OCI-LY1 (cell line): ENCODE results near the gene LIG3.

Source experiments
- H2AFZ ChIP-seq: fragments of 200-600 bp; sonication (generic), shearing (Covaris generic); 2 replicates; pipeline ENCODE4 v1.6.0; 2014; ENCODE audit warnings: antibody characterized with exemption, mild to moderate bottlenecking, low read length
- H3F3A ChIP-seq: fragments of 200-600 bp; sonication (generic), shearing (Covaris generic); 2 replicates; pipeline ENCODE4 v1.6.0; 2014; ENCODE audit warnings: mild to moderate bottlenecking, antibody characterized with exemption, low read length, moderate library complexity; ENCODE audit not compliant: insufficient read depth
- H3K27ac ChIP-seq: fragments of 200-600 bp; sonication (generic); 2 replicates; pipeline ENCODE4 v1.5.1; 2014; ENCODE audit warnings: low read length, mixed run types, mild to moderate bottlenecking, low read depth; ENCODE audit not compliant: poor library complexity, severe bottlenecking
- H3K27me3 ChIP-seq: fragments of 200-600 bp; sonication (generic); 2 replicates; pipeline ENCODE4 v1.6.0; 2014; ENCODE audit warnings: antibody characterized with exemption, mild to moderate bottlenecking, low read length, moderate library complexity; ENCODE audit not compliant: insufficient read depth
- H3K36me3 ChIP-seq: fragments of 200-600 bp; sonication (generic); 2 replicates; pipeline ENCODE4 v1.6.1; 2014; ENCODE audit warnings: mild to moderate bottlenecking, antibody characterized with exemption, low read length, moderate library complexity, mixed read lengths; ENCODE audit not compliant: insufficient read depth
- H3K4me1 ChIP-seq: fragments of 200-600 bp; sonication (generic); 2 replicates; pipeline ENCODE4 v1.5.1; 2014; ENCODE audit warnings: mild to moderate bottlenecking, low read length, moderate library complexity; ENCODE audit not compliant: insufficient read depth, severe bottlenecking
- H3K4me2 ChIP-seq: fragments of 200-600 bp; sonication (generic), shearing (Covaris generic); 2 replicates; pipeline ENCODE4 v1.6.1; 2014; ENCODE audit warnings: low read length
- H3K4me3 ChIP-seq: fragments of 200-600 bp; sonication (generic); 2 replicates; pipeline ENCODE4 v1.5.1; 2014; ENCODE audit warnings: low read length, low read depth, mild to moderate bottlenecking, mixed read lengths; ENCODE audit not compliant: poor library complexity, severe bottlenecking
- H3K79me2 ChIP-seq: fragments of 200-600 bp; shearing (Covaris generic); 2 replicates; pipeline ENCODE4 v1.6.1; 2016; ENCODE audit warnings: mixed run types, low read length, mixed read lengths; ENCODE audit not compliant: insufficient read depth
- H3K9ac ChIP-seq: fragments of 200-600 bp; sonication (generic), shearing (Covaris generic); 2 replicates; pipeline ENCODE4 v1.6.1; 2014; ENCODE audit warnings: mild to moderate bottlenecking, low read length, mixed read lengths
- H3K9me2 ChIP-seq: fragments of 200-600 bp; sonication (generic), shearing (Covaris generic); 2 replicates; pipeline ENCODE4 v1.6.1; 2014; ENCODE audit warnings: low read depth, mild to moderate bottlenecking, low read length, mixed read lengths
- H3K9me3 ChIP-seq: fragments of 200-600 bp; shearing (Covaris generic); 2 replicates; pipeline ENCODE4 v1.6.1; 2014; ENCODE audit warnings: low read length, mixed read lengths
- H4K20me1 ChIP-seq: fragments of 200-600 bp; sonication (generic), shearing (Covaris generic); 2 replicates; pipeline ENCODE4 v1.6.0; 2016; ENCODE audit warnings: mild to moderate bottlenecking, low read length; ENCODE audit not compliant: insufficient read depth
- EZH2 ChIP-seq: fragments of 200-600 bp; sonication (generic), shearing (Covaris generic); IDR thresholded peaks from 2 replicates; pipeline ENCODE4 v1.8.0; 2017; ENCODE audit warnings: borderline replicate concordance, mixed run types, mild to moderate bottlenecking, antibody characterized with exemption, low read length, moderate library complexity, mixed read lengths
- TF ChIP-seq, protein P1 (sequence below): fragments of 200-600 bp; sonication (generic), shearing (Covaris generic); IDR thresholded peaks from 2 replicates; pipeline ENCODE4 v1.5.1; 2017; ENCODE audit warnings: mild to moderate bottlenecking, antibody characterized with exemption, low read length, moderate library complexity, mixed read lengths

LIG3 gene

GRCh38 chr17:35017021-35017420, 36.7 kb downstream of the LIG3 start:
- H3K27me3 ChIP-seq = no peaks in the 10 kb centered on the region

GRCh38 chr17:35018814-35019213, 38.5 kb downstream of the LIG3 start:
- no peak overlapping the region for H3K4me2 ChIP-seq
- H3K9me3 ChIP-seq = no peaks in the 10 kb centered on the region
- peaks cover 10% of the 10 kb centered on the region for H3K4me1 ChIP-seq
- no peak overlapping the region for H3K27ac ChIP-seq
- H3K4me3 ChIP-seq = no peak overlapping the region
- H3K79me2 ChIP-seq = no peaks in the 10 kb centered on the region
- no peak overlapping the region for H2AFZ ChIP-seq
- no peaks in the 10 kb centered on the region for H3F3A ChIP-seq
- H3K27me3 ChIP-seq = no peaks in the 10 kb centered on the region
- TF ChIP-seq, protein P1, sequence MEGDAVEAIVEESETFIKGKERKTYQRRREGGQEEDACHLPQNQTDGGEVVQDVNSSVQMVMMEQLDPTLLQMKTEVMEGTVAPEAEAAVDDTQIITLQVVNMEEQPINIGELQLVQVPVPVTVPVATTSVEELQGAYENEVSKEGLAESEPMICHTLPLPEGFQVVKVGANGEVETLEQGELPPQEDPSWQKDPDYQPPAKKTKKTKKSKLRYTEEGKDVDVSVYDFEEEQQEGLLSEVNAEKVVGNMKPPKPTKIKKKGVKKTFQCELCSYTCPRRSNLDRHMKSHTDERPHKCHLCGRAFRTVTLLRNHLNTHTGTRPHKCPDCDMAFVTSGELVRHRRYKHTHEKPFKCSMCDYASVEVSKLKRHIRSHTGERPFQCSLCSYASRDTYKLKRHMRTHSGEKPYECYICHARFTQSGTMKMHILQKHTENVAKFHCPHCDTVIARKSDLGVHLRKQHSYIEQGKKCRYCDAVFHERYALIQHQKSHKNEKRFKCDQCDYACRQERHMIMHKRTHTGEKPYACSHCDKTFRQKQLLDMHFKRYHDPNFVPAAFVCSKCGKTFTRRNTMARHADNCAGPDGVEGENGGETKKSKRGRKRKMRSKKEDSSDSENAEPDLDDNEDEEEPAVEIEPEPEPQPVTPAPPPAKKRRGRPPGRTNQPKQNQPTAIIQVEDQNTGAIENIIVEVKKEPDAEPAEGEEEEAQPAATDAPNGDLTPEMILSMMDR = no peak
- TF ChIP-seq EZH2 = no peak
- H3K36me3 ChIP-seq = no peaks in the 10 kb centered on the region
- H3K9me2 ChIP-seq = no peaks in the 10 kb centered on the region
- H3K9ac ChIP-seq = no peak overlapping the region
- no peaks in the 10 kb centered on the region for H4K20me1 ChIP-seq

More at GRCh38 chr17:35017021-35017420, 36.7 kb downstream of the LIG3 start:
- TF ChIP-seq, protein P1 = no peak
- TF ChIP-seq EZH2 = no peak
- no peaks in the 10 kb centered on the region for H3K9me2 ChIP-seq
- no peak overlapping the region for H2AFZ ChIP-seq
- H3K4me2 ChIP-seq = no peak overlapping the region
- H3F3A ChIP-seq = no peaks in the 10 kb centered on the region
- no peak overlapping the region for H3K27ac ChIP-seq
- H4K20me1 ChIP-seq = no peaks in the 10 kb centered on the region
- H3K4me3 ChIP-seq = no peak overlapping the region
- no peaks in the 10 kb centered on the region for H3K79me2 ChIP-seq
- no peak overlapping the region for H3K9ac ChIP-seq
- H3K9me3 ChIP-seq = no peaks in the 10 kb centered on the region
- H3K4me1 ChIP-seq = no peaks in the 10 kb centered on the region
- no peaks in the 10 kb centered on the region for H3K36me3 ChIP-seq

DNA sequence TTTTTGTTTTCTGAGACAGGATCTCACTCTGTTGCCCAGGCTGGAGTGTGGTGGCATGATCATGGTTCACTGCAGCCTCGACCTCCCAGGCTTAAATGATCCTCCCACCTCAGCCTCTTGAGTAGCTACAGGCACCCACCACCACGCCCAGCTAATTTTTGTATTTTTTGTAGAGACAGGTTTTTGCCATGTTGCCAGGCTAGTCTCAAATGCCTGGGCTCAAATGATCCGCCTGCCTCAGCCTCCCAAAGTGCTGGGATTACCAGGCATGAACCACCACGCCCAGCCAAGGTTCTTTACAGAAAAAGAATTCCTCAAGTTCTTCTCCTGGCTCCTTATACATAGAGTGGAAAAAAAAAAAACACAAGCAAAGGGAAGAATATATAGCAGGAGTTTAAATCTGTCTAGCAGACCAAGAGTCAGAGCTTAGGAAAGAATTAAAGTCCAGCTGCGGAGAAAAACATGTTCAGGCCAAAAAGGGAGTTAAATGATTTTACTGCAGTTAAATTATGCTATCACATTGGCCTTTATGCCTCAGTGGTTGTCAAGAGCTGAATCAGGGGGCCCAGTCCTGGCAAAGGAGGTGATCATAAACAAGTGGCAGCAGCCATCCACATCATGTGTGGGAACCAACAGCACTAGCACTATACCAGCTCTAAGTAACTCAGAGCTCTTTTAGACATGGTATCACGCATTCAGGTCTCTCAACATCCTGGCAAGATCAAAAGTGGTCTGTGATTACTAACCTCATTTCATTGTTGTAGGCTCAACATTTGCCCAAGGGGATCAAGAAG, 39.3 kb downstream of the LIG3 start:
- Histone ChIP-seq H3K36me3 (no peaks in the 10 kb centered on the region), H3K27ac (no peak overlapping the region), H3K79me2 (no peaks in the 10 kb centered on the region), H2AFZ (no peak overlapping the region), H3K4me3 (no peak overlapping the region), H3K9me3 (no peaks in the 10 kb centered on the region), H3F3A (no peaks in the 10 kb centered on the region), H3K4me2 (no peak overlapping the region), H4K20me1 (no peaks in the 10 kb centered on the region), H3K27me3 (no peaks in the 10 kb centered on the region), H3K9me2 (no peaks in the 10 kb centered on the region), H3K9ac (no peak overlapping the region), H3K4me1 (peaks cover 10% of the 10 kb centered on the region)
- TF ChIP-seq, protein P1 = no peak
- no peak for TF ChIP-seq EZH2
